A673 (cell line): ENCODE measurements around the gene EIF3K.

ENCODE experiments used
- EZH2 ChIP-seq: fragments of 200-600 bp; sonication (generic); IDR thresholded peaks from 2 replicates; pipeline ENCODE4 v1.6.1; 2017; ENCODE audit warnings: borderline replicate concordance, low read depth, mild to moderate bottlenecking, mixed read lengths, antibody characterized with exemption, low read length; ENCODE audit not compliant: poor library complexity, severe bottlenecking
- TF ChIP-seq, protein P1 (sequence below): fragments of 300-800, 200-600 bp; sonication (generic); conservative IDR thresholded peaks from 2 replicates; pipeline ENCODE4 v1.5.1; 2017; ENCODE audit warnings: low read depth, mild to moderate bottlenecking, antibody characterized with exemption, low read length, moderate library complexity, mixed read lengths

- TF ChIP-seq, protein P1, sequence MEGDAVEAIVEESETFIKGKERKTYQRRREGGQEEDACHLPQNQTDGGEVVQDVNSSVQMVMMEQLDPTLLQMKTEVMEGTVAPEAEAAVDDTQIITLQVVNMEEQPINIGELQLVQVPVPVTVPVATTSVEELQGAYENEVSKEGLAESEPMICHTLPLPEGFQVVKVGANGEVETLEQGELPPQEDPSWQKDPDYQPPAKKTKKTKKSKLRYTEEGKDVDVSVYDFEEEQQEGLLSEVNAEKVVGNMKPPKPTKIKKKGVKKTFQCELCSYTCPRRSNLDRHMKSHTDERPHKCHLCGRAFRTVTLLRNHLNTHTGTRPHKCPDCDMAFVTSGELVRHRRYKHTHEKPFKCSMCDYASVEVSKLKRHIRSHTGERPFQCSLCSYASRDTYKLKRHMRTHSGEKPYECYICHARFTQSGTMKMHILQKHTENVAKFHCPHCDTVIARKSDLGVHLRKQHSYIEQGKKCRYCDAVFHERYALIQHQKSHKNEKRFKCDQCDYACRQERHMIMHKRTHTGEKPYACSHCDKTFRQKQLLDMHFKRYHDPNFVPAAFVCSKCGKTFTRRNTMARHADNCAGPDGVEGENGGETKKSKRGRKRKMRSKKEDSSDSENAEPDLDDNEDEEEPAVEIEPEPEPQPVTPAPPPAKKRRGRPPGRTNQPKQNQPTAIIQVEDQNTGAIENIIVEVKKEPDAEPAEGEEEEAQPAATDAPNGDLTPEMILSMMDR, result no peak
- TF ChIP-seq EZH2, result no peak
Observed at GRCh38 chr19:38583985-38584305, 35.0 kb upstream of the EIF3K start.
